ENCODE results near the gene PRTG. TPM values are rescaled to one million over a fixed set of nuclear protein-coding genes. Genes with fewer than 3 reads are reported as not detected.

PRTG gene
- total and polyA plus RNA-seq, 2 donors (not counting 3 experiments of a cell fraction or from before 2014, with no cell fraction given), result 3.4 to 12.4 TPM

DNA sequence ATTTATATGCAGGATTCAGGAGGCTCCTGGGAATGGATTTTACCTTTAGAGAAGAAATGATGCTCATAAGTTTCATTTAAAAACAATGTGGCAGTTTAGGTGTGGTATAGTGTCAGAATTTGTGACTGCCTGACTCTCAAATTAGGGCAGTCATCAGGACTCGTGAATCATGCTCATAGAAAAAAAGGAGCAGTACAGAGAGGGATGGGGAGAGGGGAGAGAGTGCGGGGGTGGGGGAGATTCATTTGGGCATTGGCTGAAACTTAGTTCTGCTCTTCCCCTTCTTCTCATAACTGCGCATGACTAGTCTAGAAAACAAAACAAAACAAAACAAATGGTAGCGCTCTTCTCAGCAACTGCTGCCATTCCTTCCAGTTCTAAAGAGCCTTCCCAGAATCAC is 44.3 kb downstream of the PRTG start:
- POLR2A ChIA-PET, result no interaction called here
- CTCF ChIA-PET, result no interaction called here
- FAIRE-seq, result no peak

DNA sequence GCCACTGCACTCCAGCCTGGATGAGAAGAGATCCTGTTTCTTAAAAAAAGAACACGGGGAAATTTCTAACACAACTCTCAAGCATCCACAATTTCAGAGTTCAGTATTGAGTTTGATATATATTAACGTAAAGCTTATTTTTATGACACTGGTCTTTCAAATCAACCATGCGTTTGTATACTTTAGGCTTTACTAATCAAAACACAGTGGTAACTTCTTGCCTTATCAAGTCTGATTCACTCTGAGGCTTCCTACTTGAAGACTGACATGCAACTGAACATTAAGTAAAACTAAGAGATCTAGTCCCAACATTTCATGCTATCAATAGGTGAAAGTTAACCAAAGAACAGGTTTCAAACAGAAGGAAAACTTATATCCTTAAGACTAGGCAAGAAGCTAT is 46.7 kb downstream of the PRTG start:
- no peaks in the 10 kb centered on the region for H3K27me3 ChIP-seq (ENCODE audit: control insufficient read depth in 2 of 2, insufficient read depth in 2 of 2, low read length in 2 of 2)
- dilution Hi-C loops (cut with MboI; ENCODE audit: extremely low pct_ligation_motif_present, low sequenced_read_pairs) (no loop called here), intact Hi-C loops (cut with micrococcal nuclease) (no loop called here)
- H2AFZ ChIP-seq (ENCODE audit: low read depth, low read length), result no peak overlapping the region
- ChIA-PET POLR2A (no interaction called here), CTCF (no interaction called here)
- no peaks in the 10 kb centered on the region for H3K79me2 ChIP-seq (ENCODE audit: control insufficient read depth, insufficient read depth, low read length)
- no peak for TF ChIP-seq GATA2 (IDR thresholded peaks at IDR 0.05; ENCODE audit: insufficient read depth, insufficient read length, low read depth, low read length)
- no peak overlapping the region for H3K4me3 ChIP-seq (replicated peaks in 1 of 3; ENCODE audit: insufficient read depth in 1 of 3, low read depth in 1 of 3, low read length in 3 of 3)
- H3K9ac ChIP-seq (replicated peaks; ENCODE audit: extremely low read depth, insufficient read depth, low read length), result no peak overlapping the region
- FAIRE-seq (no peak), DNase-seq (ENCODE audit: low read depth, low spot score) (no peak)
- no TSS peak for BruUV-seq (replicated peaks)
- H3K9me1 ChIP-seq (replicated peaks; ENCODE audit: control insufficient read depth, extremely low read depth, insufficient read depth, low read length), result no peaks in the 10 kb centered on the region
- no peaks in the 10 kb centered on the region for H4K20me1 ChIP-seq (replicated peaks; ENCODE audit: control insufficient read depth, extremely low read depth, insufficient read depth, low read length)
- H3K36me3 ChIP-seq (ENCODE audit: control insufficient read depth in 2 of 2, extremely low read depth in 1 of 2, insufficient read depth in 2 of 2, low read length in 2 of 2), result no peaks in the 10 kb centered on the region
- H3K27ac ChIP-seq (ENCODE audit: insufficient read depth, low read depth, low read length), result no peak overlapping the region
- no peaks in the 10 kb centered on the region for H3K4me1 ChIP-seq (ENCODE audit: control insufficient read depth, extremely low read depth, insufficient read depth, low read length)
- no peak overlapping the region for H3K4me2 ChIP-seq (ENCODE audit: insufficient read depth, low read length)
- no peaks in the 10 kb centered on the region for H3K9me3 ChIP-seq (replicated peaks; ENCODE audit: control insufficient read depth, insufficient read depth, low read length)

More for the DNA sequence above, 44.3 kb downstream of the PRTG start:
- Histone ChIP-seq H3K4me3 (replicated peaks in 1 of 3; ENCODE audit: insufficient read depth in 1 of 3, low read depth in 1 of 3, low read length in 3 of 3) (no peak overlapping the region), H3K9ac (replicated peaks; ENCODE audit: extremely low read depth, insufficient read depth, low read length) (no peak overlapping the region), H3K27me3 (ENCODE audit: control insufficient read depth in 2 of 2, insufficient read depth in 2 of 2, low read length in 2 of 2) (no peaks in the 10 kb centered on the region), H2AFZ (ENCODE audit: low read depth, low read length) (no peak overlapping the region), H3K27ac (ENCODE audit: insufficient read depth, low read depth, low read length) (no peak overlapping the region), H3K79me2 (ENCODE audit: control insufficient read depth, insufficient read depth, low read length) (no peaks in the 10 kb centered on the region), H3K9me3 (replicated peaks; ENCODE audit: control insufficient read depth, insufficient read depth, low read length) (no peaks in the 10 kb centered on the region), H3K4me1 (ENCODE audit: control insufficient read depth, extremely low read depth, insufficient read depth, low read length) (no peaks in the 10 kb centered on the region), H3K9me1 (replicated peaks; ENCODE audit: control insufficient read depth, extremely low read depth, insufficient read depth, low read length) (no peaks in the 10 kb centered on the region), H4K20me1 (replicated peaks; ENCODE audit: control insufficient read depth, extremely low read depth, insufficient read depth, low read length) (peaks cover 2% of the 10 kb centered on the region), H3K36me3 (ENCODE audit: control insufficient read depth in 2 of 2, extremely low read depth in 1 of 2, insufficient read depth in 2 of 2, low read length in 2 of 2) (no peaks in the 10 kb centered on the region), H3K4me2 (ENCODE audit: insufficient read depth, low read length) (no peak overlapping the region)
- TF ChIP-seq, protein P1, sequence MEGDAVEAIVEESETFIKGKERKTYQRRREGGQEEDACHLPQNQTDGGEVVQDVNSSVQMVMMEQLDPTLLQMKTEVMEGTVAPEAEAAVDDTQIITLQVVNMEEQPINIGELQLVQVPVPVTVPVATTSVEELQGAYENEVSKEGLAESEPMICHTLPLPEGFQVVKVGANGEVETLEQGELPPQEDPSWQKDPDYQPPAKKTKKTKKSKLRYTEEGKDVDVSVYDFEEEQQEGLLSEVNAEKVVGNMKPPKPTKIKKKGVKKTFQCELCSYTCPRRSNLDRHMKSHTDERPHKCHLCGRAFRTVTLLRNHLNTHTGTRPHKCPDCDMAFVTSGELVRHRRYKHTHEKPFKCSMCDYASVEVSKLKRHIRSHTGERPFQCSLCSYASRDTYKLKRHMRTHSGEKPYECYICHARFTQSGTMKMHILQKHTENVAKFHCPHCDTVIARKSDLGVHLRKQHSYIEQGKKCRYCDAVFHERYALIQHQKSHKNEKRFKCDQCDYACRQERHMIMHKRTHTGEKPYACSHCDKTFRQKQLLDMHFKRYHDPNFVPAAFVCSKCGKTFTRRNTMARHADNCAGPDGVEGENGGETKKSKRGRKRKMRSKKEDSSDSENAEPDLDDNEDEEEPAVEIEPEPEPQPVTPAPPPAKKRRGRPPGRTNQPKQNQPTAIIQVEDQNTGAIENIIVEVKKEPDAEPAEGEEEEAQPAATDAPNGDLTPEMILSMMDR (IDR thresholded peaks at IDR 0.05; ENCODE audit: extremely low read depth in 1 of 2, insufficient read depth in 1 of 2, low read depth in 1 of 2, low read length in 2 of 2), result no peak
- TF ChIP-seq, protein P2, sequence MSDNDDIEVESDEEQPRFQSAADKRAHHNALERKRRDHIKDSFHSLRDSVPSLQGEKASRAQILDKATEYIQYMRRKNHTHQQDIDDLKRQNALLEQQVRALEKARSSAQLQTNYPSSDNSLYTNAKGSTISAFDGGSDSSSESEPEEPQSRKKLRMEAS (IDR thresholded peaks at IDR 0.05; ENCODE audit: insufficient read depth, insufficient read length), result no peak
- no peak for TF ChIP-seq POLR2AphosphoS5 (IDR thresholded peaks at IDR 0.05; ENCODE audit: insufficient read depth, low read depth, low read length)
- no peak for TF ChIP-seq EZH2 (IDR thresholded peaks at IDR 0.05; ENCODE audit: borderline replicate concordance, low read depth, low read length, severe bottlenecking)
- no peak for TF ChIP-seq JUN (IDR thresholded peaks at IDR 0.05; ENCODE audit: borderline replicate concordance, insufficient read depth, insufficient read length, low read depth)
- TF ChIP-seq MYC (IDR thresholded peaks at IDR 0.05; ENCODE audit: low read depth, low read length), result no peak
- TF ChIP-seq GATA2 (IDR thresholded peaks at IDR 0.05; ENCODE audit: insufficient read depth, insufficient read length, low read depth, low read length), result no peak
- dilution Hi-C loops (cut with MboI; ENCODE audit: extremely low pct_ligation_motif_present, low sequenced_read_pairs), result no loop called here
- intact Hi-C loops (cut with micrococcal nuclease), result no loop called here
- no TSS peak for BruUV-seq (replicated peaks)
- no peak for DNase-seq (ENCODE audit: low read depth, low spot score)

Measured in endothelial cell of umbilical vein (primary cell).